ENCODE data around the gene GNG4. TPM values are rescaled to one million over a fixed set of nuclear protein-coding genes. Genes with fewer than 3 reads are reported as not detected.
A peak's percentile ranks its signal among the peaks of the same experiment; 100 is the strongest.

Gene GNG4
- total and polyA plus RNA-seq, 2 donors (not counting 1 experiment from before 2014, with no cell fraction given), result under 0.01 to 0.06 TPM

DNA sequence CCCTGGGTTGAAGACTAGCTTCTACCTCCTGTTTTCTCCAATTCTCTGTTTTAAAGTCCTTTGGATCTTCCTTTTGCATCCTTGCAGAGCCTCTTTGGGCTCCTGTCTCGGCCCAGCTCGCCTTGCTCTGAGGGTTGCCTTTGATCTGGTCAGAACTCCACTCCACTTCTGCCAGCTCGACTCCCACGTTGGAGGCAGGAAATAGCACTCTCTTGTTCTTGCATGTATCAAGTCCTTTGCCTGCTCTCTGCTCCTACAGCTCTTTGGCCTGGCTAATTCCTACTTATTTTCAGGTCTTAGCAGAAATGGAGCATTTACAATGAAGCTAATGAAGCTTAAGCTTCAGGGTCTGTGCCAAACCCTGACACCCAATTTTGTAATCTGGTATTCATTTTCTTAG lies 124.3 kb downstream of the GNG4 start:
- H3K4me3 ChIP-seq (replicated peaks in 1 of 4; ENCODE audit: control extremely low read depth in 1 of 4, insufficient read depth in 1 of 4, low read depth in 3 of 4, low read length in 4 of 4), result no peak overlapping the region
- no peaks in the 10 kb centered on the region for H3K9me3 ChIP-seq (ENCODE audit: control insufficient read depth, insufficient read depth, low read depth, low read length)
- no peak overlapping the region for H2AFZ ChIP-seq (ENCODE audit: low read length)
- TF ChIP-seq EZH2 (IDR thresholded peaks at IDR 0.05; ENCODE audit: low read length, missing control alignments), result no peak
- TF ChIP-seq, protein P1, sequence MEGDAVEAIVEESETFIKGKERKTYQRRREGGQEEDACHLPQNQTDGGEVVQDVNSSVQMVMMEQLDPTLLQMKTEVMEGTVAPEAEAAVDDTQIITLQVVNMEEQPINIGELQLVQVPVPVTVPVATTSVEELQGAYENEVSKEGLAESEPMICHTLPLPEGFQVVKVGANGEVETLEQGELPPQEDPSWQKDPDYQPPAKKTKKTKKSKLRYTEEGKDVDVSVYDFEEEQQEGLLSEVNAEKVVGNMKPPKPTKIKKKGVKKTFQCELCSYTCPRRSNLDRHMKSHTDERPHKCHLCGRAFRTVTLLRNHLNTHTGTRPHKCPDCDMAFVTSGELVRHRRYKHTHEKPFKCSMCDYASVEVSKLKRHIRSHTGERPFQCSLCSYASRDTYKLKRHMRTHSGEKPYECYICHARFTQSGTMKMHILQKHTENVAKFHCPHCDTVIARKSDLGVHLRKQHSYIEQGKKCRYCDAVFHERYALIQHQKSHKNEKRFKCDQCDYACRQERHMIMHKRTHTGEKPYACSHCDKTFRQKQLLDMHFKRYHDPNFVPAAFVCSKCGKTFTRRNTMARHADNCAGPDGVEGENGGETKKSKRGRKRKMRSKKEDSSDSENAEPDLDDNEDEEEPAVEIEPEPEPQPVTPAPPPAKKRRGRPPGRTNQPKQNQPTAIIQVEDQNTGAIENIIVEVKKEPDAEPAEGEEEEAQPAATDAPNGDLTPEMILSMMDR (conservative IDR thresholded peaks at IDR 0.05 in 1 of 2, IDR thresholded peaks at IDR 0.05 in 1 of 2; ENCODE audit: low read depth in 1 of 2, low read length in 2 of 2), result no peak
- DNase-seq (ENCODE audit: low read depth in 2 of 2), result peak in 1 of 2 donors; percentile 35
- H3K27me3 ChIP-seq (ENCODE audit: control insufficient read depth, insufficient read depth, low read length), result no peaks in the 10 kb centered on the region
- no peaks in the 10 kb centered on the region for H3K4me1 ChIP-seq (ENCODE audit: control insufficient read depth, extremely low read depth, insufficient read depth, low read length)
- H3K4me2 ChIP-seq (ENCODE audit: extremely low read depth, insufficient read depth, low read length), result no peak overlapping the region
- no peak overlapping the region for H3K27ac ChIP-seq (ENCODE audit: insufficient read depth, low read length)
- no peaks in the 10 kb centered on the region for H4K20me1 ChIP-seq (ENCODE audit: control insufficient read depth, extremely low read depth, insufficient read depth, low read length)
- no peaks in the 10 kb centered on the region for H3K79me2 ChIP-seq (ENCODE audit: control insufficient read depth, insufficient read depth, low read length)
- H3K36me3 ChIP-seq (ENCODE audit: control insufficient read depth, insufficient read depth, low read length), result no peaks in the 10 kb centered on the region
- H3K9ac ChIP-seq (ENCODE audit: insufficient read depth, low read length), result no peak overlapping the region

DNA sequence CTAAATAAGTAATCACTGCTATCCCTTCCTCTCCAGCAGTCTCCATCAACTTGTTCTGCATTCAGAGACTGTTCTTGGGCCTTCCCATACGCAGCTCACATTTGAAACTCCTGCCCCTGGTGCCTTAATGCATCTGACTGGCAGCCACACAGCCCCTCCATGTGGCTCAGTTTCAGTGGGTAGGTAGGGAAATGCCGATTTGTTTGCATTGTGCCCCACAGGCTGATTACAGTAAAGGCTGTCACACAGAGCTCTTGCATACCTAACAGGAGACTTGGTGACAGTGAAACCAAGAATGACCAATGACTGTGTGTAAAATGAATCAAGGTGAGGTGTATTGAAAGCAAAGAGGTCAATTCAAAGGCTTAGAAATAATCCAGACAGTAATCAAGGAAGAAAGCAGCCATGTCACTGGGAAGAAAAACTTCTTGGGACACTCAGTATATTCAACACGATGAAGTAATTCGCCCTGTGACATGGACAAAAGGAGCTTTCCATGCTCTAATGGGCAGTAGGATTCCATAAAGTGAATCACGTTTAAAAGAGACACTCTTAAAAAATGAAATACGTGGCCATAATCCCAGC lies 132.6 kb downstream of the GNG4 start:
- H3K27ac ChIP-seq (ENCODE audit: insufficient read depth, low read length), result no peak overlapping the region
- no peaks in the 10 kb centered on the region for H4K20me1 ChIP-seq (ENCODE audit: control insufficient read depth, extremely low read depth, insufficient read depth, low read length)
- H3K4me3 ChIP-seq (replicated peaks in 1 of 4; ENCODE audit: control extremely low read depth in 1 of 4, insufficient read depth in 1 of 4, low read depth in 3 of 4, low read length in 4 of 4), result no peak overlapping the region
- H3K36me3 ChIP-seq (ENCODE audit: control insufficient read depth, insufficient read depth, low read length), result no peaks in the 10 kb centered on the region
- no peak overlapping the region for H3K9ac ChIP-seq (ENCODE audit: insufficient read depth, low read length)
- no peaks in the 10 kb centered on the region for H3K27me3 ChIP-seq (ENCODE audit: control insufficient read depth, insufficient read depth, low read length)
- no peak for DNase-seq (ENCODE audit: low read depth in 2 of 2)
- H3K79me2 ChIP-seq (ENCODE audit: control insufficient read depth, insufficient read depth, low read length), result no peaks in the 10 kb centered on the region
- TF ChIP-seq EZH2 (IDR thresholded peaks at IDR 0.05; ENCODE audit: low read length, missing control alignments), result no peak
- TF ChIP-seq, protein P1 (conservative IDR thresholded peaks at IDR 0.05 in 1 of 2, IDR thresholded peaks at IDR 0.05 in 1 of 2; ENCODE audit: low read depth in 1 of 2, low read length in 2 of 2), result no peak
- H3K4me2 ChIP-seq (ENCODE audit: extremely low read depth, insufficient read depth, low read length), result no peak overlapping the region
- H2AFZ ChIP-seq (ENCODE audit: low read length), result no peak overlapping the region
- no peaks in the 10 kb centered on the region for H3K9me3 ChIP-seq (ENCODE audit: control insufficient read depth, insufficient read depth, low read depth, low read length)
- no peaks in the 10 kb centered on the region for H3K4me1 ChIP-seq (ENCODE audit: control insufficient read depth, extremely low read depth, insufficient read depth, low read length)

DNA sequence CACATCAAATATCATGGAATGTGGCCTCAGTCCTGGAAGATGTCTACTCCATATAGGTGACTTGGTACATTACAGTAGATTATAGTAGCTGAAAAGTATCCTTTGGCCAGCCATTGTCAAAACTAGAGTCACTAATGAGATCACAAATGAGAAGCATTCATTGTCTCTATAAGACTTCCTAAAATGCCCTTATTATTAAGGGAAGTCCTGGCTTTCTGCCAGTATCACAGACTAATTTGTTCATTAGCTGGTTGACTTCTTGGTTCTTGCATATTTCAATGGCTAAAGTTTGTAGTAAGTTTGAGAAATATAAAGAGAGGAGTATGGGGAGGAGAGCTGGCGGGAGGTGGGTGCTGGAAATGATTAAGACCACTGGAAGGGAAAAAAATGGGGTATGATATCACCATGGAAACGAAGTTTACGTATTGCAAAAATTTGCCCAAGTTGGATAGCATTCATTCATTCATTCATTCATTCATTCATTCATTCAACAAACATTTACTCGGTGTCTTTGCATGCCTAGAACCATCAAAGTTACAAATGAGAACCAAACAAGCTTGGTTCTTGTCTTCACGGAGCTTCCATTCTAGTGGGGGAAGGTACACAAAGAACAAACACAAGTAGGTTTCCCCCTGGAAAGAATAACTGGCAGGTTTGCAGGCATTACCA lies 133.6 kb downstream of the GNG4 start:
- Histone ChIP-seq H3K36me3 (ENCODE audit: control insufficient read depth, insufficient read depth, low read length) (no peaks in the 10 kb centered on the region), H3K79me2 (ENCODE audit: control insufficient read depth, insufficient read depth, low read length) (no peaks in the 10 kb centered on the region), H3K27me3 (ENCODE audit: control insufficient read depth, insufficient read depth, low read length) (no peaks in the 10 kb centered on the region), H2AFZ (ENCODE audit: low read length) (no peak overlapping the region), H3K4me3 (replicated peaks in 1 of 4; ENCODE audit: control extremely low read depth in 1 of 4, insufficient read depth in 1 of 4, low read depth in 3 of 4, low read length in 4 of 4) (no peak overlapping the region), H3K9ac (ENCODE audit: insufficient read depth, low read length) (no peak overlapping the region), H3K27ac (ENCODE audit: insufficient read depth, low read length) (no peak overlapping the region), H3K9me3 (ENCODE audit: control insufficient read depth, insufficient read depth, low read depth, low read length) (no peaks in the 10 kb centered on the region), H3K4me2 (ENCODE audit: extremely low read depth, insufficient read depth, low read length) (no peak overlapping the region), H4K20me1 (ENCODE audit: control insufficient read depth, extremely low read depth, insufficient read depth, low read length) (no peaks in the 10 kb centered on the region), H3K4me1 (ENCODE audit: control insufficient read depth, extremely low read depth, insufficient read depth, low read length) (no peaks in the 10 kb centered on the region)
- DNase-seq (ENCODE audit: low read depth in 2 of 2), result no peak
- no peak for TF ChIP-seq EZH2 (IDR thresholded peaks at IDR 0.05; ENCODE audit: low read length, missing control alignments)
- TF ChIP-seq, protein P1 (conservative IDR thresholded peaks at IDR 0.05 in 1 of 2, IDR thresholded peaks at IDR 0.05 in 1 of 2; ENCODE audit: low read depth in 1 of 2, low read length in 2 of 2), result no peak
